Activated naive CD4-positive, alpha-beta T cell treated with Interleukin-2 at 50 U/mL for 16 hours (primary cell): ENCODE measurements around the gene KCNIP4.
"Not testable (repeated sequence)": the region's sequence is repeated elsewhere in the genome, so short reads cannot be mapped to it uniquely, and the experiment has no call there.

Source experiments
- DNase-seq: peaks from one replicate; pipeline ENCODE4 v3.0.0-alpha.2; 2020

The KCNIP4 gene

GRCh38 chr4:21447301-21448054, 501.1 kb downstream of the KCNIP4 start:
- DNase-seq = no peak

GRCh38 chr4:21420166-21420565, 528.4 kb downstream of the KCNIP4 start:
- DNase-seq = no peak

GRCh38 chr4:21415728-21416127, 532.8 kb downstream of the KCNIP4 start:
- DNase-seq = no peak

- no peak for DNase-seq
Measured at GRCh38 chr4:21413807-21414370, 534.7 kb downstream of the KCNIP4 start.

GRCh38 chr4:21411086-21411485, 537.5 kb downstream of the KCNIP4 start:
- DNase-seq = no peak

- DNase-seq = no peak
Measured at GRCh38 chr4:21410372-21410771, 538.2 kb downstream of the KCNIP4 start.

- DNase-seq = no peak
Measured at GRCh38 chr4:21387683-21388082, 560.9 kb downstream of the KCNIP4 start.

GRCh38 chr4:21386166-21386780, 562.3 kb downstream of the KCNIP4 start:
- no peak for DNase-seq

- no peak for DNase-seq
Measured at GRCh38 chr4:21385706-21386105, 562.9 kb downstream of the KCNIP4 start.

GRCh38 chr4:21384609-21385008, 564.0 kb downstream of the KCNIP4 start:
- no peak for DNase-seq

- DNase-seq = no peak
Measured at GRCh38 chr4:21380861-21381260, 567.7 kb downstream of the KCNIP4 start.

GRCh38 chr4:21377046-21377445, 571.5 kb downstream of the KCNIP4 start:
- DNase-seq = no peak

GRCh38 chr4:21376176-21376575, 572.4 kb downstream of the KCNIP4 start:
- DNase-seq = no peak

- DNase-seq = no peak
Measured at GRCh38 chr4:21374641-21375368, 573.8 kb downstream of the KCNIP4 start.

- no peak for DNase-seq
Measured at GRCh38 chr4:21367567-21367966, 581.0 kb downstream of the KCNIP4 start.

- DNase-seq = no peak
Measured at GRCh38 chr4:21366840-21367239, 581.7 kb downstream of the KCNIP4 start.

GRCh38 chr4:21366312-21366711, 582.3 kb downstream of the KCNIP4 start:
- DNase-seq = no peak

- no peak for DNase-seq
Measured at GRCh38 chr4:21363701-21364100, 584.9 kb downstream of the KCNIP4 start.

- DNase-seq = not testable (repeated sequence)
Measured at GRCh38 chr4:21352354-21352753, 596.2 kb downstream of the KCNIP4 start.

GRCh38 chr4:21347142-21347541, 601.4 kb downstream of the KCNIP4 start:
- DNase-seq = no peak

GRCh38 chr4:21327976-21328700, 620.4 kb downstream of the KCNIP4 start:
- no peak for DNase-seq

- no peak for DNase-seq
Measured at GRCh38 chr4:21320034-21320433, 628.5 kb downstream of the KCNIP4 start.

- DNase-seq = no peak
Measured at GRCh38 chr4:21307709-21308108, 640.9 kb downstream of the KCNIP4 start.
